NCI-H446 (cell line): ENCODE data around the gene GALR3.

Experiments
- DNase-seq, 2 experiments: peaks; one replicate each; lab custom pipeline; 2025; lab: John Stamatoyannopoulos, UW

Gene GALR3

DNA sequence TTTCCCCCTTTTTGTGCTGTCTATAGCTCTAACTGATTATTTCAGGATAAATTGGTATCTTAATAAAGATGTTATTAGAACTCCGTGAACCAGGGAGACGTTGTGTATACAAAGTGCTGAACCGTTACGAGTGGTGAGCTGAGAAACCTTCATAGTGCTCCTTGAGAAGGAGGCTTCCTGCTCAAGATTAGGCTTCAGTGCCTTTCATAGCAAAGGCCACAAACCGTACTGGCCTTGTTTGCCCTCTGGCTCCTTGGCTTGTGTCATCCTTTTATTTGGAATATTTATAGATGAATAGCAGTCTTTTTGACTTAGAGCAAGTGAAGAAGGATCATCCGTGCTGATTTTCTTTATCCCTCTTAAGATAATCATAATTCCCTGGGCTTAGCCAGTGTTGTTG is 42.3 kb downstream of the GALR3 start:
- DNase-seq, result no peak

DNA sequence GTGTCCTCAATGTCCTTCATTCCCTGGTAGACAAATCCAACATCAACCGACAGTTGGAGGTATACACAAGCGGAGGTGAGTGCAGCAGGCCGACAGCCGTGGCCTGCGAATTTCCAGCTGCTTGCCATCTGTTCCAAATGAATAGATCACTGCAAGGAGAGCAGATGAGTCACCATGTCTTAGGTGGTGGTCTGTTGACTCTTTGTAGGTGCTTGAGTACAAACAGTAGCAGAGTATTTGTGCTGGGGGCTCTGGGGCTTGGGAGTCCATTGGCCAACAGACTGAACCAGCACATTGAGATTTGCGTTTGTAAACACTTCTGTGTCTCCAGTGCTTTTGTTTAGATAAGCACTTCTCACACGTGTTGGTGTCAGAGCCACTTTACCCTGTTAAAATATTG is 47.1 kb downstream of the GALR3 start:
- DNase-seq, result no peak
